HG03442 (cell line): ENCODE results near the gene HCFC1.

Experiments used
- ATAC-seq: cut with Tn5 transposase; IDR thresholded peaks from one replicate; pipeline ENCODE4 v1.9.1; 2021; ENCODE audit warnings: mild to moderate bottlenecking, moderate library complexity; ENCODE audit not compliant: unreplicated experiment

The HCFC1 gene

DNA sequence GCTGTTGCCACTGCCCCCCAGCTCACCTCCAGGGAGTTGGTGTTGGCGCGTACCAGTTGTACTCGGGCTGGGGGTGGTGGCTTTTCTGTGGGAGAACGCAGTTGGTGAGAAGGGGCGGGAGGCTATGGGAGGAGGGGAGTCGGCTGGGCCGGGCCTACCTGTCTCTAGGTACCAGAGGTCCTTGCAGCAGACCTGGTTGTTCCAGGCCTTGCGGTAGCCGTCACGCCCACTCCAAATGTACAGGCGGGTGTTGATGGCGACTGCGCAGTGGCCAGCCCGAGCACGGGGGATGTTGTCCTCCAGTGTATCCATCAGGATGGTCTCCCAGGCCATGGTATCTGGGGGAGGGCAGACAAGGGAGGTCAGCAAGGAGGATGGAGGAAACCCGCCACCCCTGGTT is 11.5 kb downstream of the HCFC1 start:
- no peak for ATAC-seq

DNA sequence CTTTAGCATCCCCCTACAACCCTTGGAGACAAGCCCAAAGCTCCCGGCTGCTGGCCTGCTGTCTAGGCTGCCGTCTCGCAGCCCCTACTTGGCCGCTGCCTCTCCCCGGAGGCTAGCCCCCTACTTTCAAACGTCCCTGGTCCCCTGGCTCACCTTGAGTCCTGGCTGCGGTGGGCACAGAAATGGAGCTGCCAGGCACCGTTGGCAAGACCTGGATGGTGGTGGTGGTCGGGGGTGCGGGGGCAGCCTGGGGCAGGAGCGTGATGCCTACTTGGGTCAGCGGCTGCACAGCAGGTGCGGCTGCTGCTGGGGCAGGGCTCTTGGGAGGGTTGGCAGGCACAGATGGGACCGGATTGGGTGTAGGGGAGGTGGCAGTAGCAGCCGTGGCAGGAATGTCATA is 12.0 kb downstream of the HCFC1 start:
- no peak for ATAC-seq

DNA sequence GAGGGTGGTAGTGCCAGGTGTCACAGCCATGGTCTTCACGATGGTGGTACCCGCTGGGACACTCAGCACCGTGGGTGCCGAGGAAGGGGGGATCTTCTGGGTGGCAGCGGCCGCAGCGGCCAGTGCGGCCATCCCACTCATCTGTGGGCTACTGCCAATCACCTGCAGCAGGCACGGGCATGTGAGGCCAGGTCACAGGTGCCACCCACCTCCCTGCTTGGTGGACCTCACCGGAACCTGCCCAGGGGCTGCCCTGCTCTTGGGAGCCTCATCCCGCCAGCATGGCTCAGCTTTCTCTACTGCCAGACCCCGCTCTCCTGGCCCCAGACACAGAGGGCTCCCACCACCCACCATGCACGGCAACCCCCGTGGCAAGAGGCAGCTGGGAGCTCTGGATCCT is 13.0 kb downstream of the HCFC1 start:
- ATAC-seq: no peak

DNA sequence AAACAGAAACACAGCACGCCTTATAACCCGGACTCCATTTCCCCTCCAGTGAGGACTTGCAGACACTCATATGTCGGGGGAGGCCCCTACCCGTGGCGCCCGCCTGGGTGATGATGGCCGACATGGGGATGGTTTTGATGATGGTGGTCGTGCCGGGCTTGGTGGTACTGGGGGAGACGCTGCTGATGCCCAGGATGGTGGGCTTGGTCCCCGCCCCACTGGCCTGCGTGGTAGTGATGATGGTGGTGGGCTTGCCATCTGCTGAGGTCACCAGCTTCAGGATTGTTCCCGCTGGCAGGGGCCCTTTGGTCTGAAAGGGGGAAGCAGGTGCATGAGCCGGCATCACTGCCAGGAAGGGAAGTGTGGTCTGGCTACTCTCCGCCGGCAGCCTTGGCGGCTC is 14.4 kb downstream of the HCFC1 start:
- ATAC-seq: no peak

DNA sequence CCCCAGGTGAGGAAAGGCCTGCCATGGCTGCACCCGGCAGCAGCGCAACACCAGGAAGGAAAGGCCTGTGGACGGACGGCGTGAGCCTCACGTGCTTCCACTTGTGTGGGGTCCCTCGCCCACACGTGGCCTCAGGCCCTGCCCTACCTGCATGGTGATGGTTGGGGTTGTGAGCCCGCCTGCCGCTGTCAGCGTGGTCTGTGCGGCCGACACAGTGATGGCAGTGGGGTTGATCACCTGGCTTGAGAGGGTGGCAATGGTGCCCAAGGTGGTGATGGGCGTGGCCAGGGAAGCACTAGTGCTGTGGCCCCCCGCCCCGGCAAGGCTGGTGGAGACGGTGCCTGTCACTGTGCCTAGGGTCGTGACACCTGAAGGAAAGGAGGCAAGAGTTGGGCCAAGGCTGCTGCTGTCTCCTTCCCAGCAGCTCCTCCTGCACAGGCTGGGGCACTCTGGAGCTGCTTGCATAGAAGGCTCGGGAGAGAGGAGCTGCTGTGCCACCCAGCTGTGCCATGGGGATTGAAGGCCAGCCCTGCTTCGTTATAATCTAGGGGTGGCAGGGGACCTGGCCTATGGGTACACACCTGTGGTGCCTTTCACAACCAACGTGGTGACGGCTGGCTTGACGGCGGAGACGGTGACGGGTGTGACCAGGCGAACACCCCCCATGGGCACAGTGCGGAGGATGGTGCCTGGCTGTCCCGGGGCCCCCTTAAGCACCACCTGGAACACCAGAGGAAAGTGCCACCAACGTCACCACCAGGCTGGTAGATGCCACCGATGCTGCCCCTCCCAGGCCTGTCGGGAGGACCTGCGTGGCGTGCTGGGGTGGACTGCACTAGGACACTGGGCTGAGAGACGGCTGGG is 15.3 kb downstream of the HCFC1 start:
- no peak for ATAC-seq

DNA sequence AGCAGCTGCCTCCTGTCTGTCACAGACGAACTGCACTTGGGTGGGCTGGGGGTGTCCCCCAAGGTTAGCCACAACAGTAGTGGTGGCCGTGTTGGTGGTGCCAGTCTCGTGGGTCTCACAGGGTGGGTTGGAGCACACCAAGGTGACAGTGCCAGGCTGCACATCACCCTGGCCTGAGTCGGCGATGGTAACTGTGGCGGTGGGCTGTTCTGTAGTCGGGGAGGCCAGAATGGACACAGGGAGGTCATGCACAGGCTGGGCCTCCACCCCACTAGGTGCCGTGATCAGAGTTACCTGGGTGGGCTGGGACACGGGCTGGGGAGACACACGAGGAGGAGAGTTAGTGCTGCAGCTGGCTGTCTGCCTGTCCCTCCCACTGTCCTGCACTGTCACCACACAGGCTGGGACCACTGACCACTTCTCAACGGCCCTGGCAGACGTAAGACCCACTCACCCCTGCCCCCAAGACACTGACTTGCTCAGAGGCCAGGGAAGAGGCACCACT is 16.3 kb downstream of the HCFC1 start:
- ATAC-seq: no peak

DNA sequence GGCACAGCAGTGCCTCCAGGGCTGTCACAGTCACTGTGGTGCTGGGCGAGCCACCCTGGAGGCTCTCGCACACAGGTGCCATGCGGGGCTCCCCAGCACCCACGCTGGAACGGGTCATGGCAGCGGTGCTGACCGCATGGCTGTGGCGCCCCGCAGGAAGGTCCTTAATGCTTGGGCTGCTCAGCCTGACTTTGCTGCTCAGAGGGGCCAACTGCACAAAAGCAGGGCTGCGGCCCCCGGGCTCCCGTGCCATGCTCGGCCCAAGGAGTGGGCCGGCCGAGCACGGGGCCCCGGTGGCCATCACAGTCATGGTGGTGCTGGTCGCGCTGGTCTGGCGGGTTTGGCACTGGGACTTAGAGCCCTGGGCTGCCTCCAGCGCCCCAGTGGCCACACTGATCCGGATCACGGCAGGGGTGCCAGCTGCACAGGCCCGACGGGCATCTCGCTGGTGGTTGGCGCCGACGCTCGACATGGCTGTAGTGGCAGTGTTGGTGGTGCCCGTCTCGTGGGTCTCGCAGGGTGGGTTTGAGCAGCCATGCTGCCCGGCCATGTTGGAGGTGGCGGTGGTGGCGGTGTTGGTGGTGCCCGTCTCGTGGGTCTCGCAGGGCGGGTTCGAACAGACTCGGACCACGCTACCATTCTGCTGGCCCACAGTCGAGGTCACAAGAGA is 16.9 kb downstream of the HCFC1 start:
- ATAC-seq: no peak

DNA sequence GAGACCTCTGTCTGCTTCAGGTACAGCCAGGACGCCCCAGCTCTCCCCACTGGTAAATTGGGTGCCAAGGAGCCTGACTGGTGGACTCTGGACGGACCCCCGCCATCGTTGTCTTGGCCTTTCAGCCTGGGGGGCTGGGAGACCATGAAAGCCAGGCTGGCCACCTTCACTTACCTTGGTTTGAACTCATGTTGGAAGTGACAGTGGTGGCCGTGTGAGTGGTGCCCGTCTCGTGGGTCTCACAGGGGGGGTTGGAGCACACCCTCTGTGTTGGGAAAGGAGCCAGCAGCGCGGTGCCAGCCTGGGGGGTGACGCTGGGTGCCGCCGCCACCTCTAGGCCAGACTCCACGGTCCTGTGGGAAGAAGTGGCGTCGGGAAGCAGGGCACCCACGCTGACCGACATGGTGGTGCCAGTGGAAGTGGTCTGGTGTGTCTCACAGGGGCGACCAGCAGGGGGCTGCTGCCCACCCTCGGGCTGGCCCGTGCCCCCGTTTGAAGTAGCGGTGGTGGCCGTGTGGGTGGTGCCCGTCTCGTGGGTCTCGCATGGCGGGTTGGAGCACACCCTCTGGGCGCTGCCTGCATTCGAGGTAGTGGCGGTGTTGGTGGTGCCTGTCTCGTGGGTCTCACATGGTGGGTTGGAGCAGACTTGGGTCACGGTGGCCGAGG is 17.6 kb downstream of the HCFC1 start:
- ATAC-seq: no peak

DNA sequence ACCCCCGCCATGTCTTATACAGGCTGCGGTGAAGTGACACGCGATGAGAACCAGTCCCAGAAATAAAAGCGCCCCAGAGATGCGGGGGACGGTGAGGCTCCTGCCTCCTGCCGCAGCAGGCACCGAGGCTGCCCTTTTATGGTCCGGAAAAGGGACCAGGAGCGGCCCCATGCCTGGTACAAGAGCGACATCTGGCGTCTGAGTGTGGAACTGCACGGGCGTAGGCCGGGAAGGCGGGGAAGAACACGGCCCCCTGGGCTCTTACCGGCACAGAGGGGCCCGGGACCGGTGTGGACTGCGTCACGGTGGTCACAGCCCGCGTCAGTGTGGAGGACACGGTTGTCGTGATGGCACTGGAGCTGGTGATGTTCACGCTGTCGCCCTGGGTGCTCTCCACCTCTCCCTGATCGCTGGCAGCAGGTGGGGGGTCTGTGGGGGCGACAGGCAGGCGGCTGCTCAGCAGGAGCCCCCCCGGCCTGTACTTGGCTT is 18.2 kb downstream of the HCFC1 start:
- ATAC-seq: no peak

DNA sequence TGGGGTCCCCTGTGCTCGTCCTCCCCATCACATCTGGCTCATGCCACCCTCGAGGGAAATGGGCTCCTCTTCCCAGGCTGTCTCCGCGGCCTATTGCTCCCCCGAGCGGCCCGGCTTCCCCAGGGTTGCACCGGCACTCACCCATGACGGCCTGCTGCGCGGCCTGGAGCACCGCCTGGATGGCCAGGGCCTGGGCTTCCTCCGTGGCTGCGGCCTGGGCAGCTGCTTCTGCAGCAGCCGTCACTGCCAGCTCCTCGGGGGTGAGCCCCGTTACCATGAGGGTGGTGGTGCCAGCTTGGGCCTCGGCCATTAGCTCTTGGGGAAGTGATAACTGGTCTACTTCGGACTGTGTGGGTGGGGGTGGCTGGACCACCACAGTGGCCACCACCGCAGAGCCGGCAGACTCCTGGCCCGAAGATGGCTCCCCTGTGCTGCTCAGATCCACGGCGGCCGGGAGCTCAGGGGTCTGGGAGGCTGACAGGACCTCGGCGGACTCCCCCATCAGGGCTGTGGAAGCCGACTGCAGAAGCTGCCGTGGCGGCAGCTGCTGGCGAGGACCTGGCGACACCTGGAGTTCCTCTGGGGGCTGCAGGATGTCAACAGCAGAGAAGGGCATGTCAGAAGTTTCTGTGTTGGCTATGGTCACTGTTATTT is 19.1 kb downstream of the HCFC1 start:
- no peak for ATAC-seq

DNA sequence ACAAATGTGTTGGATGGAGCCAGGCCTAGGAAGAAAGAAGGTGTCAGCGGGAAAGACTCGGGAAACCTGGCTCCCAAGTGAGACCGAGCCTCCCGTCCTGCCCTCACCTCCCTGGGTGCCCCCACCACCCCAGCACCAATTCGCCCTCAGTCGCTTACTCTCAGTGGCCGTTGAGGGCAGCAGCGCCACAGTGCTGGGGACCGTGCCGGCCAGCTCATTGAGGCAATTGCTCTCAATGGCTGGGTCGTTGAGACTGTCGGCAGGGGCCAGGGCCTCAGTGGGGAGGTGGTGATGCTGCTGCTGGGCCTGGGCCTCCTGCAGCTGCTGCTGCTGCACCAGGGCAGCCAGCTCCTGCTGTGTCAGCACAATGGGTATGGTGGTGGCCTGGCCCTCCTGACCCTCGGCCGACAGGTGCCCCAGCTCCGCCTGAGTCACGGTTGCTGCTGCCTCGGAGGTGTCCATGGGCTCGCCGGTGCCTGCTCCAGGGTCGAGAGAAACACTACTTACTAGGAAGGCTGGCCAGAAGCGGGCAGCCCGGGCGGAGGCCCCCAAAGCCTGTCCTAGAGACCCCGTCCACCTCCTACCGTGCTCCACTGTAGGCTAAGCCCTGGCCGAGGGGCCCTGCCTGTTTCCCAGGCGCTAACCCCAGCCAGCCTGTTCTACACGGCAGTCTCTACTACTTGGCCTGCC is 19.8 kb downstream of the HCFC1 start:
- no peak for ATAC-seq

DNA sequence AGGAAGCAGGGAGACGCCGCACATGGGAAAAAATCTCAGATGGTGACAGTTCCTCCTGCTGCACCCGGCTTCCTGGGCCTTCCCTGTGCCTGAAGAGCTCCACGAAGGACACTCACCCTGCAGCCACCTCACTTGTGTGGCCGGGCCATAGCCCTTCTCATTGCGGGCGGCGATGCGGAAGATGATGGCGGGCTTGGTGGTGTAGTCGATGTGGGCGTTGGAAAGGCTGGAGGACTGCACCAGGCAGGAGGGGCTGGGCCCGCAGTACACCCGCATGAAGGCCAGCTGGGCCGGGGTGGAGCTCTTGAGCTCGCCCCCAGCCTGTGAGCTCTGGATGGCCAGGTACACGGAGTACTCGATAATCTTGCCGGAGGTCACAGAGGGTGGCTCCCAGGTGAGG is 21.5 kb downstream of the HCFC1 start:
- ATAC-seq: no peak

DNA sequence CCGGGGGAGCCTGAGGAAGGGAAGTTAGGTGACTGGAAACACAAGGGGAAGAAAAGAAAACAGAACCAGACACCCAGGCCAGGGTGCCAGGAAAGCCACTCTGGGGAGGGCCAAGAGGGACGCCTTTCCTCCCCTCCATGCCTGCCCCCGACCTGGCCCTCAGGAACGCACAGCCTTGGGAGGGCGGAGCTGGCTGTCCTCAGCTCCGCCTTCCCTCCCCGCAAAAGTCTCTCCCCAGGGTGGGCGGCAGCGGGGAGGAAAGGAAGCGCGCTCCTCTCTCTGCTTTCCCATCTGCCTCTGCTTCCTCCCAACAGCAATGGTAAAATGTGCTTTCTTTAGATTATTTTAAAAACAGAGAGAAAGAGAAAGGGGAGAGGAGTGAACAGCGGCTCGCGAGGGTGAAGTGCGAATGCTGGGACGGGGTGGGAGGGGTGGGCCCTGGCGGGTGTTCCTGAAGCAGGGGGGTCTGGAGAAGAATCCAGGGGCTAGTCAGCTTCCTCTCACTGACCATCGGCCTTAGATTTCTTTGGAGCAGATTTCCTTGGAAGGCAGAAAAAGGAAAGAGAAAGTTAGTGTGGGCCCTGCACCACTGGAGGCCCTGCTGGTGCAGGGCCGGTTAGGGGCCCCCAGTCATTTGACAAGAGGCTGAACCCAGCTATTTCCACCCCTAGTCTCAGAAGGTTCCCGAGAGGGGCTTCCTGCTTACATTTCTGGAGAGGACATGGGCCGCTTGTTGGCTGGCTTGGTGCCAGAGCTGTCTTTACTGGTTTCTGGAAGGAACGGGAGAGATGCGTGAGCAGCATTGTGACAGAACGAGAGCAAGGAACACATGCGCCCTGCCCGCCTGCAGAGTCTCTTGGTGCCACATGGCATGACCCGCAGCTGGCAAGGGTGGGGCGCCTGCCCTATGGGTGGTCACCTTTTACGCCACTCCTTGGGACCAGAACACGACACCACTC is 22.5 kb downstream of the HCFC1 start:
- no peak for ATAC-seq

DNA sequence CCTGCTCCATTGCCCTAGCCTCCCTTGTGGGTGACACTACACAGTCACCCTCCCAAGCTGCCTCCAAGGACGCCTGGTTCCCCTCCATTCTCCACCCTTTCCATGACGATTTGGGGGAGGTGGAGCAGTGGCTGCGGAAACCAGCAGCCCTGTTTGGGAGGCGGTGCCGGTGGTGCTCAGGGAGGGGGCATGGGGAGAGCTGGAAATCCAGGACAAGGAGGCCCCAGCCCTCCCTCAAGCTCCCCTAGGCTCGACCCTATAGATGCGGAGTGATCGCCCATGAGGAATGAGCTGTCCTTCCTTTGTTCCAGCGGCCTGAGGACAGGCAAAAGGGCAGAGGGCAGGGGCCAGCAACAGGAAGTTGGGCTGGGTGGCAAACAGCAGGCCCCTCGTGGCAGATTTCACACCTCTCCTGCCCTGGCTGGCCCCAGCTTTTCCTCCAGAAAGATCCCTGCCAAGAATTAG is 23.6 kb downstream of the HCFC1 start:
- no peak for ATAC-seq

DNA sequence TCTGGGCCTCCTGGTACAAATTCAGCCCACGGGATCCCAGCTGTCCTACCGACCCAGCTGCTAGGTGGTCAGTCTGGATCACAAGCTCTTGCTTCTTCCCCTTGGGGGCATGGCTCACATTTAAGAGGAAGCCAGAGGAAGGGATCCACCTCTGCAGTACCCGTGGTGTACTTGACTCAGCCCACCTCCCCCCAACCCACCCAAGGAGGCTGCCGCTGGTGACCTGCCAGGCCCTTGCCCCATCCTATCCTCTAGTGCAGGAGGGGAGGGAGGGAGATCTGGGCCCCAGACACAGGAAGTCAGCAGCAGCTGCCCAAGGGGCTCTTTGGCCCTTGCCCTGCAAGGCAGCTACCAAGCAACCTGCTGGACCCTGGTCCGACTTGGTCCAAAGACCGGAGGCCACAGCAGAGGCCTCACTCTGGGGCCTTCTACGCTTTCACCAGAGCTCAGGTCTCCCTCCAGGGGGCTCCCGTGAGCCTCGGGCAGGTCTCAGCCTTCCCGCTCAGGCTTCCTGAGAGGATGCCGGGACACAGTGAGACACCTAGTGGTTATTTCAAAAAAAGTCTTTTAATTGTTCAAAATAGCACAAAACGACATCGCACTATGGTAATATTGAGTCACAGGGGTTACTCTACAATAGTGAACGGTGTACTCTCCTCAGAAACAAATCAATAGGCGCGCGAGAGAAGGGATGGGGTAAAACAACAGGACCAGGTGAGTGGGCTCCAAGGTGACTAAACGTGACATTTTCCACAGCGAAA is 24.4 kb downstream of the HCFC1 start:
- ATAC-seq: peak; percentile 47

DNA sequence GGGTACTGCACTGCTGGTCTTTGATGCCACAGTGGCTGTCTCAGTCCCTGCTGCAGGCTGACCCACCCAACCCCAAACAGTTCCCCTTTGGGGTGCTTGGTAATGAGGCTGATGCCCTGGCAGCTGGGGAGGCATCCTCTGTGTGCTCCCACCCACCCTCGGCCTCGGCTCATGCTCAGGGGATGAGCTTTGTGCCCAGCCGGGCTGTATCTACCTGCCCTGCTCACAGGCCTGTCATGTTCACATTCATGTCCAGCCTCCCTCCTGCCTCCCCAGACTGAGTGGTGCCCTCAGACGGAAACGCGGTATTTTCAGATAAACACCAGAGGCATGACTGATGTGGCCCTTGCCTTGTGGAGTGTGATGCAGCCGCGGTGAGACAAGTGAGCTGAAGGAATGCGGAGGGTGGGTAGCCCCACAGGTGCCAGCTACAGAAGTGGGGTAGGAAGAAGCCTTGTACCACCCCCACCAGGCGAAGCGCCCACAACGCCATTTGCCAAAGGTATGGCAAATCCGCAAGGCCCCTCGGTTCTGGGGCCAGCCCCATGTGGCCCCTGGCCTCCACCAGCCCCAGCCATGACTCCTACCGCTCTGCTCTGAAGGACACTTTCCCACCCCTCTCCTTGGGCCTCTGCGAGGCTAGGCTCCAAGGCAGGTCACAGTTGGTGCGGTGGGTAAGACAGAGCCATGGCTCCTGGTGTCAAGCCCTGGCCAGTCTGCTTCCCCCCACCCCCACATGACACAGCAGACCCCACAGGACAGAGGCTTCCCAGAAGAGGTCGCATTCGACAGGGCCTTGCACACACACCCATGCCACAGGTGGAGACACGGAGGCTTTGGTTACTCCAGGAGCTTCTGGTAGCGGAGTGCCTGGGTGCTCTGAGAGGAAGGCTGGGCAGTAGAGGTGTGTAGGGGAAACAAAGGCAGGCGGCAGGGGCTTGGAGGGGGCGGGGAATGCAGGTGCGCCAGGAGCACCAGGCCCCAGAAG is 25.4 kb downstream of the HCFC1 start:
- no peak for ATAC-seq

DNA sequence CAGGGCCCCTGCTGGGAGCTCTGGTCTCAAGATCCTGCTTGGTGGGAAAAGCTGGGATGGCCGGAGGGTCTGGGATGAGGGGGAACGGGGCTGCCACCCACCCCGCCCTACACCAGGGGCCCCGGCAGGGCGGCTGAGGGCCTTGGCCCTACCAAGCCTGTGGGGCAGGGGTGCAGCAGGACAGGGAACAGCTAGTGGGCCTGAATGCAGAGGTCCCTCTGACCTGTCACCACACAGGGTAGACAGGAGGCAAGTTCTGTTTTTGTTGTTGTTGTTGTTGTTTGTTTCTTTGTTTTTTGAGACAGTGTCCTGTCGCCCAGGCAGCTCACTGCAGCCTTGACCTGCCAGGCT is 26.8 kb downstream of the HCFC1 start:
- no peak for ATAC-seq
